AML-193 (cell line): ENCODE data around the gene GOPC.
"Not testable (repeated sequence)": the region's sequence is repeated elsewhere in the genome, so short reads cannot be mapped to it uniquely, and the experiment has no call there.

Source experiments
- DNase-seq, 2 experiments: peaks; one replicate each; lab custom pipeline; 2025; lab: John Stamatoyannopoulos, UW

Gene GOPC

DNA sequence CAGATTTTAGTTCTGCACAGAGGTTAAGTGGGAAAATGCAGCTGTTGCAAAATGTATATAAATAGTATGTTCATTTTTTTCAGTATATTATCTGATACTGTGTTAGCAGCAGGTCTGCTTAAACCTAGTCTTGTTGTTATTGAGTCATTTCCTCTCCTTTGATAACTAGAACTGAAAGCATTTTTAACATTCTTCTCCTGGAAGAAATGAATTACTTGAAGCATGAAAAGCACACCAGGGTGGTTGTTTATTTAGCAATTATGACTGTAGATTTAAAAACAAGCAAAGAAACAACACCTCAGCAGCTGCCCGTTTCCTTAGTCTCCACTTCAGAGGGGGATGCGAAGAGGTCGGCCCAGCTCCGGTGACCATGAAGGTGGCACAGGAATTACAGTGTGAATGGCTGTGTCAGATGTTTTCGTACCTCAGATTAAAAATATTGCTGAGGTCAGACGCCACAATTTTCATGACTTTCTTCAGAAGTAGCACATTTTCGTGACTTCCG is 53.5 kb downstream of the GOPC start:
- DNase-seq: peak in 1 of 2 experiments; percentile 13

GRCh38 chr6:117547688-117548621 is 54.4 kb downstream of the GOPC start:
- peak in 1 of 2 experiments; percentile 49 for DNase-seq

DNA sequence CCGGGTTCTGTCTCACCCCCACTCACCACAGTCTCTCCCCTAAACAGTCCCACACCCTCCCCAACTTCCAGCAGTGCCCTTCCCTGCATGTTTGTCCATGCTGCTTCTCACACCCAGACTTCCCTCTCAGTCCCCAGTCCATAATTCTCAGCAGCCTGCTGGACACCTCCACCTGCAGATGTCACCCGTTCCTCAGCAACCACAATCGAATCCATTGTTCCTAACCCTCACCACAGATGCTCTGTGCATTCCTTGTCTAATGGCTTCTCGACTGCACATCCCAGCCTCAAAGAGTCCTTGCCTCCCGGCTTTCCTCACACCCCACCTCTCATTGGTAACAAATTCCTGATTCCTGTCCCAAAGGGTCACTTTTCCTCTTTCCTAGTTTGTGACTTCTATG is 55.6 kb downstream of the GOPC start:
- no peak for DNase-seq

DNA sequence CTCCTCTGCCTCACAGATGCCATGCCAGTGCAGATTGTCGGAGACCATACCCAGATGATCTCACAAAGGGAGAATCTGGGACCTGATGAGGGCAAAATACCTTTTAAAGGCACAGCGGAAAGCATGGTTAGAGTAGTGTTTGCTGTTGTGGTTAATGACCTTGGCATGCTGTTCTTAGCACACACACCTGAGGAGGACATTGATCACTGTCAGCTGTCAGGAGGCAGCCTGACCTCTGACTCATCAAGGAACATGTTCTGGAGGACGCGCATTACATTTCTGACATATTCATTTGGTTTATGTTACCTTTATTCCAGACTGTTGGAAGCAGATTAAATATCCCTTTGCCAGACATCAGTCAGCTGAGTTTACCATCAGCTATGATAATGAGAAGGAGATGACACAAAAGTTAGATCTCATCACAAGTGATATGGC is 57.1 kb downstream of the GOPC start:
- DNase-seq: no peak

DNA sequence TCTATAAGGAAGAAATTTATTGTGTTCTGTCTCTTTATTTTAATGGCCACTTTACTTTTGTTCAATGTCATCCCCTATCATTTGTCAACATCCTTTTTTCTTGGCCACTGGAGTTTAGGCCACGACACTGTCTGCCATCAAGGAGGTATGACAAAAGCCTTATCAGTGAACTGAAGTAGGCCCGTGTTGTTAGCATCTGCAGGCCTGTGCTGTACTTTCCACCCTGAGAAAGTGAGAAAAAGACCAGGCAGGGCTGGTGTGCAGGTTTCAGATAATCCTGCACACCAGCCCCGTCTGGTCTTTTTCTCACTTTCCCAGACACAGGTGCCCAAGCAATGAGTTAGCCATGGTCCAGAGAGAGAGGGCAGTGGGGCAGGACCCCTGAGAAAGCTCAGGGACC is 57.6 kb downstream of the GOPC start:
- DNase-seq: no peak

GRCh38 chr6:117542493-117542892 is 59.8 kb downstream of the GOPC start:
- DNase-seq: no peak

DNA sequence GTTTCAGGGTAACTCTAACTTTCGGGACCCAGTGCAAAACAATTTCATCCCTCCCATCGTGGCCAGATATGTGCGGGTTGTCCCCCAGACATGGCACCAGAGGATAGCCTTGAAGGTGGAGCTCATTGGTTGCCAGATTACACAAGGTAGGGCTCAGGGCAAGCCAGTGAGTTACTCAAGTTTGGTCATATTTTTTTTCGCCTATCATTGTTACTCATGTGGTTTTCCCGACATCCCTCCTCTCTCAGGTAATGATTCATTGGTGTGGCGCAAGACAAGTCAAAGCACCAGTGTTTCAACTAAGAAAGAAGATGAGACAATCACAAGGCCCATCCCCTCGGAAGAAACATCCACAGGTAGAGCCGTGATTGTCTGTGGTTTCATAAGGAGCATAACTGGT is 61.6 kb downstream of the GOPC start:
- no peak for DNase-seq

DNA sequence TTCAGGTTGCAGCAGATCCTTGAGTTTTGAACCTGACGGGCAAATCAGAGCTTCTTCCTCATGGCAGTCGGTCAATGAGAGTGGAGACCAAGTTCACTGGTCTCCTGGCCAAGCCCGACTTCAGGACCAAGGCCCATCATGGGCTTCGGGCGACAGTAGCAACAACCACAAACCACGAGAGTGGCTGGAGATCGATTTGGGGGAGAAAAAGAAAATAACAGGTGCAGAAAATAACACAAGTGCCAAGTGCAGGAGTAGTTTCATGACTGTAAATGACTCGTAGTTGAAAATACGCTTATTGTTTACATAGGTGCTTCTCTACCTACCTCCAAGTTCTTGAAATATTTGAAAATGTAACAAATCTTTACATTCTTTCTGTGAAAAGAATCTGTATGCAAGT is 63.7 kb downstream of the GOPC start:
- no peak for DNase-seq

GRCh38 chr6:117536317-117536716 is 66.0 kb downstream of the GOPC start:
- DNase-seq: no peak

- no peak for DNase-seq
These were observed 67.3 kb downstream of the GOPC start for GRCh38 chr6:117534974-117535373.

GRCh38 chr6:117533775-117534174 is 68.5 kb downstream of the GOPC start:
- DNase-seq: no peak

DNA sequence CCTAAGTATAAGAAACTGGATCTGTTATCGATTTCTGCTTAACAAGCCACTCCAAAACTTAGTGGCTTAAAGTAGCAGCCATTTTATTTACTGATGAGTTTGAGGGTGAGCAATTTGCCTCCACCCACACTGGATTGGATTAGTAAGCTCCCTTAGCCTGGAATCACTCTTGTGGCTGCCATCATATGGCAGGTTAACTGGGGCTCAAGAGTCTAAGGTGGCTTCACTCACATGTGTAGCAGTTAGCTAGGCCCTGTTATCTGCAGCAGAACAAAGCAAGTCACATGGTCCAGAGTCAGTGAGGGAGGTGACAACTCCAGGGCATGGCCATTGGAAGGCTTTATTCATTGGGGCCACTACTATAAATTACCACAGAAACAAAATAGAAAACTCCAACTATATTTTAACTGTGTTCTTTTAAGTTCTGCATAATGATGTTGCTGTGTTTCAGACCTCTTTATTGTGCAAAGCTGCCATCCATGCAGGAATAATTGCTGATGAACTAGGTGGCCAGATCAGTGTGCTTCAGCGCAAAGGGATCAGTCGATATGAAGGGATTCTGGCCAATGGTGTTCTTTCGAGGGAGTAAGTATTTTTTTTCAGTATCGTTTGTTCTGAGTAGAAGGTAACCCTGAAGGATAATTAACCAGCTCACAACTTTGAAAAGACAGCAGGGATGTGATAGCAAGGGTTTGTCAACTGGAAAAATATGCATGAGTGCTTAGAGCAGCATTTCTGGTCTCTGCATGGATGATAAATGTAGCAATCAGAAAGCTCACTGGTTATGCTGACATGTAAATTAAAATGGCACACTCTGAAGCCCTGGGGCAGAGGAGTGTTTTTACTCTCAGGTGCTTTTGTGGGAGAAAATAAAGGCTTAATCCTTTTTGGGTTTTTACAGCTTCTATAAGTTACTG is 70.2 kb downstream of the GOPC start:
- no peak for DNase-seq

- DNase-seq: no peak
These were observed 71.0 kb downstream of the GOPC start for GRCh38 chr6:117531346-117531745.

GRCh38 chr6:117530467-117531242 is 71.7 kb downstream of the GOPC start:
- DNase-seq: no peak

DNA sequence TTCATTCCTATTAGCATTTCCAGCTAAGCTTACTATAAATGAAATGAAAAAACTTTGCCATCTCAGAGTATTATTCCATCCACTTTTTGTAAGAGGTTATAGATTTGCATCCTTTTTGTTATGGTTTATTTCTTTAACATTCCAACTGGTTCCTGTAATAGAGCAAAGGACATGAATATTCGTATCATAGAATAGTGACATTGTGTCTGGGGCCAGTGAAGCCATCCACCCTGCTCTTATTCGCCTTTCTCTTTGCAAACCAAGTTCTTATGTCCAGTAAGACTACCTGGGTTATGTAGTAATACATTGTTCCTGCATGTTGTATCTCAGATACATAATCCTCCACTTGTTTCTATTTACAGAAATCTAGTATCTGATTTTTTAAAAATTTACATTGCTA is 76.7 kb downstream of the GOPC start:
- DNase-seq: no peak

GRCh38 chr6:117521791-117522502 is 80.4 kb downstream of the GOPC start:
- no peak for DNase-seq

- no peak for DNase-seq
These were observed 81.5 kb downstream of the GOPC start for GRCh38 chr6:117520603-117521395.

- DNase-seq: no peak
These were observed 83.4 kb downstream of the GOPC start for GRCh38 chr6:117518870-117519269.

DNA sequence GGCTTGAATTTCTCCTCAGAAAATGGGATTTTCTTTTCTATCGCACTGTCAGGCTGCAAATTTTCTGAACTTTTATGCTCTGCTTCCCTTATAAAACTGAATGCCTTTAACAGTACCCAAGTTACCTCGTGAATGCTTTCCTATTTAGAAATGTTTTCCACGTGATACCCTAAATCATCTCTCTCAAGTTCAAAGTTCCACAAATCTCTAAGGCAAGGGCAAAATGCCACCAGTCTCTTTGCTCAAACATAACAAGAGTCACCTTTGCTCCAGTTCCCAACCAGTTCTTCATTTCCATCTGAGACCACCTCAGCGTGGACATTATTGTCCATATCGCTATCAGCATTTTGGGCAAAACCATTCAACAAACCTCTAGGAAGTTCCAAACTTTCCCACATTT is 84.3 kb downstream of the GOPC start:
- DNase-seq: not testable (repeated sequence)

DNA sequence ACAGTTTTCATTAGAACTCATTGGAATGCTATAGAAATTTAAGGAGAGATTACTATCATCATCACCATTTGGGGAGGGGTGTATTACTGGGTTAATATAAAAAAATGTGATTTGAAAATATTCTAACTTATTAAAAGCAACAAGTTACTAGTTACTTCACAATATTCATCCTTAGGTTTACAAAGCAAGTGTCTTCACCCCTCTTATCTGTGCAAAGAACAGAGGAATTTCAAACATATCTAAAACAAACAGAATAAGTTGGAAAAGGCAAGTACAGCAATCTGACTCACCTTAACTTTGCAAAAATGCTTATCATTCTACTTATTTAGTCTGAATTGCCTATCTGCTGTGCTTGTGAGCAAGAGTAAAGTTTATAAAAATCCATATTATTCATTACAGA is 87.0 kb downstream of the GOPC start:
- DNase-seq: no peak
